ENCODE measurements around the gene CCNY. TPM values are rescaled to one million over a fixed set of nuclear protein-coding genes. Genes with fewer than 3 reads are reported as not detected.

The CCNY gene
- total and polyA plus RNA-seq, 2 of the 4 experiments (the other 2 are of a cell fraction) = 38.0 to 131 TPM

GRCh38 chr10:35304649-35305048 is 31.7 kb upstream of the CCNY start:
- H2BK20ac ChIP-seq (ENCODE audit: low read depth, low read length) = no peak overlapping the region
- TF ChIP-seq MAZ (IDR thresholded peaks at IDR 0.05; ENCODE audit: borderline replicate concordance, low read depth, low read length) = no peak
- TF ChIP-seq NFE2L2 (IDR thresholded peaks at IDR 0.05; ENCODE audit: low read depth, low read length) = no peak
- no peak for TF ChIP-seq SMC3 (IDR thresholded peaks at IDR 0.05; ENCODE audit: low read depth, low read length)
- no peak for TF ChIP-seq RFX5 (IDR thresholded peaks at IDR 0.05; ENCODE audit: low read depth, low read length)
- no peak for TF ChIP-seq MXI1 (IDR thresholded peaks at IDR 0.05; ENCODE audit: borderline replicate concordance, low read depth, low read length)
- TF ChIP-seq MAFK (IDR thresholded peaks at IDR 0.05; ENCODE audit: low read depth, low read length) = no peak
- TF ChIP-seq POLR2A (IDR thresholded peaks at IDR 0.05; ENCODE audit: low read depth, low read length) = no peak
- TF ChIP-seq CHD1 (IDR thresholded peaks at IDR 0.05; ENCODE audit: low read depth, low read length) = no peak
- no peak for TF ChIP-seq FOS (IDR thresholded peaks at IDR 0.05; ENCODE audit: low read depth, low read length)
- TF ChIP-seq RAD21 (IDR thresholded peaks at IDR 0.05; ENCODE audit: low read length) = no peak
- no peak for TF ChIP-seq CEBPB (IDR thresholded peaks at IDR 0.05; ENCODE audit: low read depth, low read length)
- no peak for TF ChIP-seq RCOR1 (IDR thresholded peaks at IDR 0.05; ENCODE audit: insufficient replicate concordance, low read length)
- no peak for TF ChIP-seq BHLHE40 (IDR thresholded peaks at IDR 0.05; ENCODE audit: low read depth, low read length)
- TF ChIP-seq ELK1 (IDR thresholded peaks at IDR 0.05; ENCODE audit: borderline replicate concordance, low read depth, low read length) = no peak
- TF ChIP-seq, protein P1, sequence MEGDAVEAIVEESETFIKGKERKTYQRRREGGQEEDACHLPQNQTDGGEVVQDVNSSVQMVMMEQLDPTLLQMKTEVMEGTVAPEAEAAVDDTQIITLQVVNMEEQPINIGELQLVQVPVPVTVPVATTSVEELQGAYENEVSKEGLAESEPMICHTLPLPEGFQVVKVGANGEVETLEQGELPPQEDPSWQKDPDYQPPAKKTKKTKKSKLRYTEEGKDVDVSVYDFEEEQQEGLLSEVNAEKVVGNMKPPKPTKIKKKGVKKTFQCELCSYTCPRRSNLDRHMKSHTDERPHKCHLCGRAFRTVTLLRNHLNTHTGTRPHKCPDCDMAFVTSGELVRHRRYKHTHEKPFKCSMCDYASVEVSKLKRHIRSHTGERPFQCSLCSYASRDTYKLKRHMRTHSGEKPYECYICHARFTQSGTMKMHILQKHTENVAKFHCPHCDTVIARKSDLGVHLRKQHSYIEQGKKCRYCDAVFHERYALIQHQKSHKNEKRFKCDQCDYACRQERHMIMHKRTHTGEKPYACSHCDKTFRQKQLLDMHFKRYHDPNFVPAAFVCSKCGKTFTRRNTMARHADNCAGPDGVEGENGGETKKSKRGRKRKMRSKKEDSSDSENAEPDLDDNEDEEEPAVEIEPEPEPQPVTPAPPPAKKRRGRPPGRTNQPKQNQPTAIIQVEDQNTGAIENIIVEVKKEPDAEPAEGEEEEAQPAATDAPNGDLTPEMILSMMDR (conservative IDR thresholded peaks at IDR 0.05; ENCODE audit: low read depth, low read length) = no peak
- TF ChIP-seq USF2 (IDR thresholded peaks at IDR 0.05; ENCODE audit: low read depth, low read length) = no peak

More at GRCh38 chr10:35304649-35305048, 31.7 kb upstream of the CCNY start:
- Histone ChIP-seq H2AK9ac (replicated peaks; ENCODE audit: low read depth, low read length, poor library complexity) (no peak overlapping the region), H3K23ac (ENCODE audit: low read depth, low read length) (no peak overlapping the region), H2BK5ac (ENCODE audit: low read depth, low read length, poor library complexity, severe bottlenecking) (no peak overlapping the region), H2AFZ (replicated peaks; ENCODE audit: low read length, poor library complexity) (no peak overlapping the region), H4K91ac (ENCODE audit: insufficient read depth, low read depth, low read length) (no peak overlapping the region), H3K27ac (ENCODE audit: insufficient read depth, low read length) (no peak overlapping the region), H3K9me1 (ENCODE audit: insufficient read depth, low read length) (peaks cover 4% of the 10 kb centered on the region; the same call in 1 of the 2 replicates), H3K18ac (ENCODE audit: low read depth, low read length) (no peak overlapping the region), H3K9ac (ENCODE audit: low read depth, low read length) (no peak overlapping the region), H3K36me3 (ENCODE audit: control insufficient read depth, insufficient read depth, low read length) (no peaks in the 10 kb centered on the region), H3K79me1 (ENCODE audit: low read depth in 1 of 2, low read length in 2 of 2) (no peaks in the 10 kb centered on the region), H3K4me3 (ENCODE audit: insufficient read depth, low read depth, low read length) (no peak overlapping the region), H4K8ac (ENCODE audit: low read depth in 2 of 2, low read length in 2 of 2) (no peak overlapping the region), H2BK120ac (ENCODE audit: low read depth, low read length) (no peak overlapping the region), H3K27me3 (ENCODE audit: control insufficient read depth, insufficient read depth, low read length) (no peaks in the 10 kb centered on the region), H3K14ac (replicated peaks; ENCODE audit: low read depth, low read length) (no peak overlapping the region), H2AK5ac (ENCODE audit: low read depth, low read length) (no peak overlapping the region), H3K56ac (ENCODE audit: extremely low read depth, insufficient read depth, low read length) (no peak overlapping the region), H3K4ac (ENCODE audit: low read depth, low read length) (no peak overlapping the region), H3K4me2 (ENCODE audit: low read depth, low read length) (no peak overlapping the region), H4K5ac (ENCODE audit: low read depth, low read length) (no peak overlapping the region; the same call in 1 of the 2 replicates), H3K4me1 (ENCODE audit: control insufficient read depth, insufficient read depth, low read length) (peaks cover 2% of the 10 kb centered on the region; the same call in 1 of the 2 replicates), H4K20me1 (ENCODE audit: insufficient read depth, low read length) (no peaks in the 10 kb centered on the region), H3K9me3 (ENCODE audit: control insufficient read depth, insufficient read depth, low read length) (no peaks in the 10 kb centered on the region), H2BK15ac (ENCODE audit: low read depth, low read length) (no peak overlapping the region)
- ATAC-seq (ENCODE audit: low read depth) (no peak), DNase-seq (no peak)
- CTCF ChIA-PET = no interaction called here
- dilution Hi-C loops (cut with HindIII; ENCODE audit: low sequenced_read_pairs, unreplicated experiment) = no loop called here
- intact Hi-C loops (cut with micrococcal nuclease) = no loop called here
- in situ Hi-C loops (cut with MboI; ENCODE audit: low sequenced_read_pairs) = no loop called here
- POLR2A ChIA-PET (ENCODE audit: unreplicated experiment) = no interaction called here
- no CpG with 5 or more reads among the region's 2 CpGs for WGBS, 2 experiments (ENCODE audit: extremely low coverage in 2 of 2, insufficient read length in 1 of 2)
- BruUV-seq (replicated peaks) = no TSS peak
